ENCODE results near the gene TBC1D9. TPM values are rescaled to one million over a fixed set of nuclear protein-coding genes. Genes with fewer than 3 reads are reported as not detected.

TBC1D9 gene
- total and polyA plus RNA-seq, 4 donors, result 47.6 to 98.1 (median 54.2) TPM

GRCh38 chr4:140666889-140667614 lies 89.1 kb downstream of the TBC1D9 start:
- no peaks in the 10 kb centered on the region for H3K4me1 ChIP-seq (ENCODE audit: control insufficient read depth, insufficient read depth, low read length)
- no peaks in the 10 kb centered on the region for H3K9me3 ChIP-seq (ENCODE audit: control insufficient read depth, insufficient read depth, low read length)
- 97% methylated on average over 7 of the region's 11 CpGs for WGBS (ENCODE audit: insufficient coverage)
- no peak for DNase-seq (ENCODE audit: low read depth in 4 of 6, low spot score in 6 of 6)
- no peaks in the 10 kb centered on the region for H3K27me3 ChIP-seq (ENCODE audit: control insufficient read depth, insufficient read depth, low read length)
- no peak overlapping the region for H3K4me3 ChIP-seq (ENCODE audit: low read depth, low read length)
- no peak overlapping the region for H3K27ac ChIP-seq (ENCODE audit: low read depth, low read length)
- H3K36me3 ChIP-seq (ENCODE audit: control insufficient read depth, insufficient read depth, low read length), result peaks cover 19% of the 10 kb centered on the region

DNA sequence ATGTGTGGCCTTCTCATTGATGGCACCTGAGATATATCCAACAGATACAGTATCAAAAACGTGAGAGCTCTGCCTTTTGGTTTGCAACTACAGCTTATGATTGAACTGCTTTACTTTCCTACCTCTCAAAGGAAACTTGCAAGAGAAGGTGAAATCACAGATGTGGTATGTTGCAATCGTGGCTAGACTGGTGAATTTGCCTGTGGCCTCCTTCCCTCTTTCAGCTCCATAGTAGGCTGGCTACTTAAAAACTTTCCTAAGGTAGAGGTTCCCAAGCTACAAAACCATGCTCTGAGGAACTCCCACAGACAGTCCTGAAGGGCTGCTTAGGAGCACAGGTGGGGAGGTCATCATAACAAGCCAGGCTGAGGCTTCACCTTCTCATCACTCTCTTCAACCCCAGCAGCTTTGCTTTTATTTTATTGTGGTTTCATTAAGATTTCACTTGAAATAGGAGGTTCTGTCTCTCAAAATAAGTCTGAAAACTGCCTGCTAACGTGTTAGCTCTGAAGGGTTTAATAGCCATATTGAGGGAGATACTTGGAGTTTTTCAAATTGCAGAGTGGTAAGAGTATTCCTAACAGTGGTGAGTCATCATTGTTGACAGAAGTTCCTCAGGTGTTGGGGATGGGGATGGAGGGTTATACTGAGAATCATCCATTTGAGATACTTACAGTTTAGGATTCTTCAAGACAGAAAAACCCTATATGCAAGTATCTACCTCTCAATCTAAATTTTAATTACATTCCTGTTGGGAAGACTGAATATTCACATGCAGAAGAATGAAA lies 93.9 kb downstream of the TBC1D9 start:
- DNase-seq (ENCODE audit: low read depth in 4 of 6, low spot score in 6 of 6), result no peak
- no peaks in the 10 kb centered on the region for H3K4me1 ChIP-seq (ENCODE audit: control insufficient read depth, insufficient read depth, low read length)
- 100% methylated on average over 1 of the region's 3 CpGs for WGBS (ENCODE audit: insufficient coverage)

GRCh38 chr4:140661550-140661949 lies 94.6 kb downstream of the TBC1D9 start:
- peaks cover 11% of the 10 kb centered on the region for H3K36me3 ChIP-seq (ENCODE audit: control insufficient read depth, insufficient read depth, low read length)
- H3K27me3 ChIP-seq (ENCODE audit: control insufficient read depth, insufficient read depth, low read length), result no peaks in the 10 kb centered on the region

More for the DNA sequence above, 93.9 kb downstream of the TBC1D9 start:
- Histone ChIP-seq H3K27ac (ENCODE audit: low read depth, low read length) (no peak overlapping the region), H3K9me3 (ENCODE audit: control insufficient read depth, insufficient read depth, low read length) (no peaks in the 10 kb centered on the region), H3K36me3 (ENCODE audit: control insufficient read depth, insufficient read depth, low read length) (peaks cover 15% of the 10 kb centered on the region), H3K4me3 (ENCODE audit: low read depth, low read length) (no peak overlapping the region), H3K27me3 (ENCODE audit: control insufficient read depth, insufficient read depth, low read length) (no peaks in the 10 kb centered on the region)

GRCh38 chr4:140659943-140660700 lies 96.1 kb downstream of the TBC1D9 start:
- Histone ChIP-seq H3K27ac (ENCODE audit: low read depth, low read length) (no peak overlapping the region), H3K27me3 (ENCODE audit: control insufficient read depth, insufficient read depth, low read length) (no peaks in the 10 kb centered on the region), H3K4me1 (ENCODE audit: control insufficient read depth, insufficient read depth, low read length) (no peaks in the 10 kb centered on the region), H3K9me3 (ENCODE audit: control insufficient read depth, insufficient read depth, low read length) (no peaks in the 10 kb centered on the region), H3K36me3 (ENCODE audit: control insufficient read depth, insufficient read depth, low read length) (peaks cover 7% of the 10 kb centered on the region), H3K4me3 (ENCODE audit: low read depth, low read length) (no peak overlapping the region)
- 94% methylated on average over 2 of the region's 6 CpGs for WGBS (ENCODE audit: insufficient coverage)
- no peak for DNase-seq (ENCODE audit: low read depth in 4 of 6, low spot score in 6 of 6)

More at GRCh38 chr4:140661550-140661949, 94.6 kb downstream of the TBC1D9 start:
- WGBS (ENCODE audit: insufficient coverage), result no CpG with 5 or more reads among the region's 1 CpG
- no peak overlapping the region for H3K4me3 ChIP-seq (ENCODE audit: low read depth, low read length)
- H3K4me1 ChIP-seq (ENCODE audit: control insufficient read depth, insufficient read depth, low read length), result no peaks in the 10 kb centered on the region
- DNase-seq (ENCODE audit: low read depth in 4 of 6, low spot score in 6 of 6), result no peak
- H3K27ac ChIP-seq (ENCODE audit: low read depth, low read length), result no peak overlapping the region
- H3K9me3 ChIP-seq (ENCODE audit: control insufficient read depth, insufficient read depth, low read length), result no peaks in the 10 kb centered on the region

- Histone ChIP-seq H3K27me3 (ENCODE audit: control insufficient read depth, insufficient read depth, low read length) (no peaks in the 10 kb centered on the region), H3K4me3 (ENCODE audit: low read depth, low read length) (no peak overlapping the region), H3K36me3 (ENCODE audit: control insufficient read depth, insufficient read depth, low read length) (peaks cover 3% of the 10 kb centered on the region), H3K27ac (ENCODE audit: low read depth, low read length) (no peak overlapping the region), H3K4me1 (ENCODE audit: control insufficient read depth, insufficient read depth, low read length) (no peaks in the 10 kb centered on the region), H3K9me3 (ENCODE audit: control insufficient read depth, insufficient read depth, low read length) (no peaks in the 10 kb centered on the region)
- no peak for DNase-seq (ENCODE audit: low read depth in 4 of 6, low spot score in 6 of 6)
- no CpG with 5 or more reads among the region's 1 CpG for WGBS (ENCODE audit: insufficient coverage)
Measured at GRCh38 chr4:140654495-140654814, 101.7 kb downstream of the TBC1D9 start.

DNA sequence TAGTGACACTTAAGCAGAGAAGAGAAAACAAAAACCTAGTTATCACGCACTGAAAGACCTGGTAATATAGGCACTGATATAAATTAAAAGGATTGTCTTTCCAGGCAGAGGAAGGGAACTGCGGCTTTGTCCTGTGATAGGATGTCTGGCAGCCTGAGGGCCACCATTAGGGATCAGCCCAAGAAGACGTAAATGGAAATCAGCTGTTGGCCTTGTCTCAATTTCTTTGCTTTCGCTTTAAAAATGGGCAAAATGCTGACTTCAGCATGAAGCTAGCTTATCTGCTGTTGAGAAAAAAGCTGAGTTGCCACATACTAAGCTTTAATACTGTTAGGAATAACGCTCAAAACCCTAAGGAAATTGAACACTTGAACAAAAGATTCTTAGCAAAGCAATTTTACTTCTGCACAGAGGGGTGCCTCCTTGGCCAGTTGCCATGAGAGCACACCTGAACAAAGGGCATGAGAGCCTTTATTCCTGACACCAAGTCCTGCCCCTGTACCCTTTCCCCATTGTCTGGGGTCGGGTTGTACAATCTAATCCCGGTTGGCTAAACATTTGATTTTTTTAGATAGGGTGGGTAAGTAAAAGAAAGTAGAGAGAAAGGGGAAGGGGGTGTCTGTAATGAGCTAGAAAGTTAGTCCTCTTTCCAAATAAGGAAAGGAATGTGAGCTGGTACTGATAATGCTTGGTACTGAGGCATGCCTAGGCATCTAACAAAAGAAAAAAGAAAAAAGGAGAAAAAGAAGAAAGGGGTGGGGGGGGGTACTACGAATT lies 102.3 kb downstream of the TBC1D9 start:
- peak in 3 of 6 donors; percentile 21 to 55 (median 47) for DNase-seq (ENCODE audit: low read depth in 4 of 6, low spot score in 6 of 6)
- Histone ChIP-seq H3K4me1 (ENCODE audit: control insufficient read depth, insufficient read depth, low read length) (no peaks in the 10 kb centered on the region), H3K4me3 (ENCODE audit: low read depth, low read length) (no peak overlapping the region), H3K27ac (ENCODE audit: low read depth, low read length) (no peak overlapping the region), H3K36me3 (ENCODE audit: control insufficient read depth, insufficient read depth, low read length) (peaks cover 3% of the 10 kb centered on the region), H3K27me3 (ENCODE audit: control insufficient read depth, insufficient read depth, low read length) (no peaks in the 10 kb centered on the region), H3K9me3 (ENCODE audit: control insufficient read depth, insufficient read depth, low read length) (no peaks in the 10 kb centered on the region)
- WGBS (ENCODE audit: insufficient coverage), result 54% methylated on average over 5 of the region's 8 CpGs

- H3K36me3 ChIP-seq (ENCODE audit: control insufficient read depth, insufficient read depth, low read length), result peaks cover 5% of the 10 kb centered on the region
- no peaks in the 10 kb centered on the region for H3K9me3 ChIP-seq (ENCODE audit: control insufficient read depth, insufficient read depth, low read length)
- WGBS (ENCODE audit: insufficient coverage), result 100% methylated on average over 1 of the region's 2 CpGs
- no peak overlapping the region for H3K4me3 ChIP-seq (ENCODE audit: low read depth, low read length)
- H3K27me3 ChIP-seq (ENCODE audit: control insufficient read depth, insufficient read depth, low read length), result no peaks in the 10 kb centered on the region
- H3K27ac ChIP-seq (ENCODE audit: low read depth, low read length), result no peak overlapping the region
- no peaks in the 10 kb centered on the region for H3K4me1 ChIP-seq (ENCODE audit: control insufficient read depth, insufficient read depth, low read length)
- no peak for DNase-seq (ENCODE audit: low read depth in 4 of 6, low spot score in 6 of 6)
Measured at GRCh38 chr4:140652601-140653000, 103.6 kb downstream of the TBC1D9 start.

DNA sequence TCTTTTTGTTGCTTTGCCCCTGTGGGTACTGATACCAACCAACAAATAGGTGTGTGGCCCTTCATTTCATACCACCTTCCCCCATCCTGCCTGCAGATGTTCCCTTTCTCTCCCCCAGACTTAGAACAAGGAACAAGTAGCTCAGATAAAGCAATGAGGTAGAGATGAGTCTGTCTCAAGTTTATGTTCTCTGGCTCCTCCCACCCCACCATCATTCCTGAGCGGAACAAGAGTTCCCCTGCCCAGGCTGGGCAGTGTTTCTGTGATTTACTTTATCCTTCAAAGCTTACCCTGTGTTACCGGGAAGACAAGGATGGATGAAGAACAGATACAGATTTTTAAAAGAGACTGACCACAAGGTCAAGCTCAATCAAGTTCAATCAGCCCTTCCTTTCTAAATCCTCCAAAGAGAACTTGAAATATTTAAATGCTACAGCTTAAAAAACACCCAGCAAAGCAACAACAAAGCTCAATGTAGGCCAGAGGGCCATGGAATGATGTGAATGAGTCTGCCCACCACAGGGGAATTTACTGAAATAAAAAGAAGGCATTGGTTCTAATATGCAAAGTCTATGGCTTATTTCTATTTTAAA lies 107.4 kb downstream of the TBC1D9 start:
- H3K9me3 ChIP-seq (ENCODE audit: control insufficient read depth, insufficient read depth, low read length), result no peaks in the 10 kb centered on the region
- WGBS (ENCODE audit: insufficient coverage), result no CpG with 5 or more reads among the region's 2 CpGs
- peaks cover 22% of the 10 kb centered on the region for H3K36me3 ChIP-seq (ENCODE audit: control insufficient read depth, insufficient read depth, low read length)

More for the DNA sequence above, 107.4 kb downstream of the TBC1D9 start:
- Histone ChIP-seq H3K27me3 (ENCODE audit: control insufficient read depth, insufficient read depth, low read length) (no peaks in the 10 kb centered on the region), H3K4me3 (ENCODE audit: low read depth, low read length) (no peak overlapping the region), H3K4me1 (ENCODE audit: control insufficient read depth, insufficient read depth, low read length) (peaks cover 7% of the 10 kb centered on the region), H3K27ac (ENCODE audit: low read depth, low read length) (no peak overlapping the region)
- no peak for DNase-seq (ENCODE audit: low read depth in 4 of 6, low spot score in 6 of 6)

Measured in spinal cord (tissue), 10 donors.